Tongue (tissue), 2 donors: Measurements from ENCODE around the gene ZHX3. TPM values are rescaled to one million over a fixed set of nuclear protein-coding genes. Genes with fewer than 3 reads are reported as not detected.

Experiments used
- DNase-seq: peaks from one replicate; pipeline ENCODE4 v3.0.0-alpha.2; 2015
- total RNA-seq: library from RNA; depleted of rRNA; stranded (reverse); fragments of >200 nt; gene quantifications from one replicate; pipeline ENCODE4 v1.2.3, GENCODE V29; 2014

ZHX3 gene
- total RNA-seq, 1 donor from 2014 or later = 18.1 TPM

GRCh38 chr20:41170386-41171105, 147.0 kb downstream of the ZHX3 start:
- no peak for DNase-seq

DNA sequence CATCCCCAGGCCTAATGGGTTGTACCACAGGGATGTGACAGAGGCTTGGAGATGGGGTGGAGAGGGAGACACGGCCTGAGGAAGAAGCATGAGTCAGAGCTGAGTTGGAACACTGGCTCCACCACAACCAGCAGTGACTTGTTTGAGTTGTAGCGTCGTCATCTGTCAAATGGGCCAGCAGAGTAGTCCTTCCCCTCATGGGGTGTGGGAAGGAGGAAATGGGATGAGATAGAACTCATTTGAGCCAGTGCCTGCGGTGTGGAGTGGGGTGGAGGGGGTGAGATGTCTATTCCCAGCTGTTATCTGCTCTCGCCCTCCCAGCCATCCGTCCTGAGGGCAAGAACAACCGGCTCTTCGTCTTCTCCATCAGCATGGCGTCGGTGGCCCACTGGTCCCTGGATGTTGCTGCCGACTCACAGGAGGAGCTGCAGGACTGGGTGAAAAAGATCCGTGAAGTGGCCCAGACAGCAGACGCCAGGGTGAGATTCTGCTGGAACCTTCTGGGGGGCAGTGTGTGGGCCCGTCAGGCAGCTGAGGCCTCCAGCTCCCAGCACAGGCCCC, 147.7 kb downstream of the ZHX3 start:
- DNase-seq = no peak

DNA sequence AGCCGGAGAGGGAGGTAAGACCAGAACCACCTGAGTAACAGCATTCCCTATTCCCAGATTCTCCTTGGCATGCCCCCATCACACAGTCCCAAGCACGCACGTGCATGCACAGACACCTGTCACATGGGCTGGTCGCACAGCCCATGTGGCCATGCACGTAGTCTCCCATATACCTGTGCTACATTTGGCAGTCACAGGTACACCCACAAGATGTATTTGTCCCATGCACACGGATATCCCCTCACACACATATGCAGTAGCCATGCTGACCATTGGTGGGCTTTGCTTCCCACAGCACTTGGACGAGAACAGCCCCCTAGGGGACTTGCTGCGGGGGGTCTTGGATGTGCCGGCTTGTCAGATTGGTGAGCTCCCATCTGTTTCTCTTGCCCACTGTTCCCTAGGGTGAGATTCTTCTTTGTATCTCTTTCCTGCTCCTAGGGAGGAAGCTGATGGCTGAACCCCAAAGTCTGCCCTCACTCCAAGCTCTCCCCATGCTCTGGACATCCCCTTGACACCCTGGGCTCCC, 148.3 kb downstream of the ZHX3 start:
- DNase-seq = no peak

DNA sequence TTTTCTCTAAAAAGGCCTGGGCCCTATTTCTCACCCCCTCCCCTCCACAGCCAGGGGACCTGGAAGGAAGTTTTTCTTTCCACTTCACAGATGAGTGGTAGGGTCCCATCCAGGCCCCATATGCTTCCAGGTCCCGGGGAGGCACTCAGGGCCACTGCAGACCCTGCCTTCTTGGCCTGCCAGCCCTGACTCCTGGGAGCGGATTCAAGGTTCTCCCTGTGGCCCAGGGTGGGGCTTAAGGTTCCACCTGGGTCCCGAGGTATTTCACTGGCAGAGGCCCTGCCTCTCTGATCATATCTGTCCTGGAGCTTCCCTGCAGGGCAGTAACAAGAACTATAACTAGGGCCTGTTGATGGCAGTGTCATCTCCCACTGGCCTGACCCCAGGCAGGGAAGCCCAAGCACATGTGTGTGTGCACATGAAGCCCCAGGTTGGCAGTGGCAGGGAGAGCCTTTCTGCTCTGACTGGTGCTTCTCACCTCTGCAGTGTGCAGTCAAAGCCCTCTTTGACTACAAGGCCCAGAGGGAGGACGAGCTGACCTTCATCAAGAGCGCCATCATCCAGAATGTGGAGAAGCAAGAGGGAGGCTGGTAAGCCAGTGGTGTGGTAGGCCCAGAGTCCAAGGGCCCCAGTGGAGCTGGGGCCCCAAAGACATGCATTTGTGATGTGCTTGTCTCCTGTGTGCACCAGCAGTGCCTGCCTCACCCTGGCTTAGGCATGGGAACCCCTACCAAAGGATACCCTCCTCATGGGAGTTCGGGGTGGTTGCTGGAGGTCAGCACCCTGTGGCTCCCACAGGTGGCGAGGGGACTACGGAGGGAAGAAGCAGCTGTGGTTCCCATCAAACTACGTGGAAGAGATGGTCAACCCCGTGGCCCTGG, 149.0 kb downstream of the ZHX3 start:
- no peak for DNase-seq

DNA sequence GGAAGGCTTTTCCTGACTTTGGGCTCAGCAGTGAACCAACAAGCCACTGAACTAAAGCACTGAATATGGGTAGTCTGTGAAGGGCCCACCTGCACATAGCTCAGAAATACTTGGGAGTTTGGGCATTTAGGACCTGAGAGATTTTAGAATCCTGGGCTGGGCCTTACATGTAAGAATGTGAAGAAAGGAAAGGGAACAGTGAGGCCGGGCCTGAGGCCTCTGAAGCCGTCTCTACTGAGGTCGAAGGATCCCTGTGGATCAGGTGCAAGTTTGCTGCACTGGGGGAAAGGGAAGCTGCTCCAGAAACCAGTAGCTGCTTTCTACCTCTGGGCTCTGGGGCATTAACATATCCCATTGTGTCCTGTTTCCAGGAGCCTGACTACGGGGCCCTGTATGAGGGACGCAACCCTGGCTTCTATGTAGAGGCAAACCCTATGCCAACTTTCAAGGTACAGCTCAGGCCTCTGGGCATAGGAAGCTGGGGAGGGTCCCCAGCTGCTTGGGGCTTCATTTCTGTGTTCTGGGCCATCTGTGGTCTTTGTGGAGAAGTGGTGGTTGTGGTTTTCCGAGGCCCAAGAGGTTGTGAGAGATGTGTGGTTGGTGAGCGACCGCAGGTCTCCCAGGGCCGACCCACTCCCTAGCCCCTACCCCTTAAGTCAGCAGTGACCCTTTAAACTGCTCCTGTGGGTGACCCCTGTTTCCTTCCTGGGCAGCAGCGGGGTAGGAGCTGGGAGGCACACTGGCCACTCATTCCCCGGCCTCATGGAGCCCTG, 149.9 kb downstream of the ZHX3 start:
- no peak for DNase-seq

DNA sequence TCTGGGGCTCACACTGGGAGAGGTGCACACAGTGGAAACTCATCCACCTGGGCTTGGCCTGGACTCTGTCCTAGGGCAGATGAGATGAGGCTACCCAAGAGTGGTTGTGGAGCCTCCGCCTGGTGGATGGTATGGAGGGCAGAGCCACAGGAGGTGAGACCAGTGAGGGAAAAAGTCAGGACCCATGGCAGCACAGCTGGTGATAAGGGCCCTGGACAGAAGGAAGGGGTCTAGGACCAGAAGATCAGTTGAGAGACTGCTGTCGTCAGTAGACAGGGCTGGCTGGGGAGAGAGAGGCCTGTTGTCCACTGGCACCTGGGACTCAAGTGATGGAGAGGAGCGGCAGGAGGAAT, 150.4 kb downstream of the ZHX3 start:
- no peak for DNase-seq

DNA sequence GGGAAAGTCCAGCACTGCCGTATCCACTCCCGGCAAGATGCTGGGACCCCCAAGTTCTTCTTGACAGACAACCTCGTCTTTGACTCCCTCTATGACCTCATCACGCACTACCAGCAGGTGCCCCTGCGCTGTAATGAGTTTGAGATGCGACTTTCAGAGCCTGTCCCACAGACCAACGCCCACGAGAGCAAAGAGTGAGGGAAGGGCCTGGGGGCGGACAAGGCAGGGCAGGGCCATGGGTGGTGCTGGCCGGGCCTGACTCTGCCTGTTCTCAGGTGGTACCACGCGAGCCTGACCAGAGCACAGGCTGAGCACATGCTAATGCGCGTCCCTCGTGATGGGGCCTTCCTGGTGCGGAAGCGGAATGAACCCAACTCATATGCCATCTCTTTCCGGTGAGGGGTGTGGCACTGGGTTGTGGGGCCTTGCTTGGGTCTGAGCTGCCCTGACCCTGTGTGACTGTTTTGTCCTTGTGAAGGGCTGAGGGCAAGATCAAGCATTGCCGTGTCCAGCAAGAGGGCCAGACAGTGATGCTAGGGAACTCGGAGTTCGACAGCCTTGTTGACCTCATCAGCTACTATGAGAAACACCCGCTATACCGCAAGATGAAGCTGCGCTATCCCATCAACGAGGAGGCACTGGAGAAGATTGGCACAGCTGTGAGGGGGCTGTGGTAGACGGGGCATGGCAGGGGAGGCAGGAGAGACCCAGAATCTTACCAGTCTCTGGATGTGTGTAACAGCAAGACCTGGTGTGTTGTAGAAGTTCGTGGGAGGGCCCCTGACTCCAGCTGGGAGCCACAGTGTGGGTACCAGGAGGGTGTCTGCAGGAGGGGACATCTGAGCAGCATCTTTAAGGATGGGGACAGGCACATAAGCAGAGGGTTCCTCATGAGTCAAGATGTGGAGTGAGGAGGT, 151.1 kb downstream of the ZHX3 start:
- no peak for DNase-seq

- DNase-seq = no peak
Measured at GRCh38 chr20:41165001-41165882, 152.3 kb downstream of the ZHX3 start.

DNA sequence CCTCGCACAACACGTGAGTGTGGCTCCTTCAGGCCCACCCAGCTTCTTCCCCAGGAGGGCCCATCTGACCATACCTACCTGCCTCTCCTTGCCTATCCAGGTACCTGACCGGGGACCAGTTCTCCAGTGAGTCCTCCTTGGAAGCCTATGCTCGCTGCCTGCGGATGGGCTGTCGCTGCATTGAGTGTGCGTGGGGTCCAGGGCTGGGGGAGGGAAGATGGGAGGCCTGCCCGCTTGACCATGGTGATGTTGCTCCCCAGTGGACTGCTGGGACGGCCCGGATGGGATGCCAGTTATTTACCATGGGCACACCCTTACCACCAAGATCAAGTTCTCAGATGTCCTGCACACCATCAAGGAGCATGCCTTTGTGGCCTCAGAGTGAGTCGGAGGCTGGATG, 153.7 kb downstream of the ZHX3 start:
- DNase-seq = no peak

DNA sequence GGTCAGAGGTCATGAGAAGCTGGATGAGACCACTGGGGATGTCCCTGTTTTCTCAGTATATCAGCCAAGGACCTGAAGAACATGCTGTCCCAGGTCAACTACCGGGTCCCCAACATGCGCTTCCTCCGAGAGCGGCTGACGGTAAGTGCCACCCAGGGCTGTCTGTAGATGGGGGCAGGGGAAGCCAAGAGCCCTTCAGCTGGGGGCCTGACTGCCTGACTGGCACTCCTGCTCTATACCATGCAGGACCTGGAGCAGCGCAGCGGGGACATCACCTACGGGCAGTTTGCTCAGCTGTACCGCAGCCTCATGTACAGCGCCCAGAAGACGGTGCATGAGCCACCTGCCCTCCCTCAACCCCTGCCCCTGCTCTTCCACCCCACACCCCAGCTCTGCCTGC, 155.1 kb downstream of the ZHX3 start:
- DNase-seq = no peak

DNA sequence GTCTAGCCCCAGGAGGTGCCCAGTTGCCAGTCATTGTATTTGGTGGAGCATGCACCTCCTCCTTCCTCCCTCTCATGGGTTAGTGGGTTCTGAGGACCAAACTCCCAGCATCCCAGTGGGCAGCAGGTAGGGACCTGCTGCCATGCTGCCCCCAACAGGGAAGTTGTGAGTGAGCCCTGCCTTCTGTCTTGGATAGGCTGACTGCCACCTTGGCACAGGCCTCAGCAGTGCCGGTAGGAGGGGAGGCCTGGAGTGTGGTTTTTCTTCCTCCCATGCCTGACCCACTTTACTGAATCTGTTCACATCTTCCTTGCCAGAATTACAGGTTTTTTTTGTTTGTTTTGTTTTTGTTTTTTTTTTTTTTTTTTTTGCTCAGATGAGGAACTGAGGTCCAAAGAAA, 155.6 kb downstream of the ZHX3 start:
- no peak for DNase-seq

DNA sequence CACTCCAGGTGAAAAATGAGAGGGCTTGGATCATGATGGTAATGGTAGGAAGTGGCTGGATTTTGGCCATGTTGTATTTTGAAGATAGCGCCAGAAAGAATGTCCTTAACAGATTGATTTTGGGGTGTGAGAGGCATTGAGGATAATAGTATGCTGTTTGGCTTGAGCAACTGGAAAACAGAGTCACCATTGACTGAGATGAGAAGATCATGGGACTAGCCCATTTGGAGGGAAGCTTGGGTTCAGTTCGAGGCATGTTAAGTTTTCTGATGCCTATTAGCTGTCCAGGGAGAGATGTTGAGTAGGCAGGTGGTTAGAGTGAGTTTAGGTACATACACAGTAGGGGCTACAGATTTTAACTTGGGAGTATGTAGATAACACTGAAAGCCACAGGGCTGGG, 156.8 kb downstream of the ZHX3 start:
- DNase-seq = no peak

DNA sequence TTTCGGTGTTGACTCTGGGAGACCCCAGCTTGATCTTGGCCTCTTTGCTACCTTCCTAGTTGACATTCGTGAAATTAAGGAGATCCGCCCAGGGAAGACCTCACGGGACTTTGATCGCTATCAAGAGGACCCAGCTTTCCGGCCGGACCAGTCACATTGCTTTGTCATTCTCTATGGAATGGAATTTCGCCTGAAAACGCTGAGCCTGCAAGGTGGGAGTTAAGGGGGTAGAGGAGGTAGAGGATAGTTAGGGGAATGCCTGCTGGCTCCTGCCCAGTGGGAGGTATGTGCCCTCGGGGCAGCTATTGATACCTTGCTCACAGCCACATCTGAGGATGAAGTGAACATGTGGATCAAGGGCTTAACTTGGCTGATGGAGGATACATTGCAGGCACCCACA, 158.0 kb downstream of the ZHX3 start:
- DNase-seq = no peak

GRCh38 chr20:41158082-41158625, 159.4 kb downstream of the ZHX3 start:
- DNase-seq = no peak

- DNase-seq = peak; percentile 57
Measured at GRCh38 chr20:41155261-41155660, 162.3 kb downstream of the ZHX3 start.

- no peak for DNase-seq
Measured at GRCh38 chr20:41154436-41155176, 162.9 kb downstream of the ZHX3 start.

- no peak for DNase-seq
Measured at GRCh38 chr20:41152108-41152757, 165.3 kb downstream of the ZHX3 start.

- no peak for DNase-seq
Measured at GRCh38 chr20:41151134-41151869, 166.2 kb downstream of the ZHX3 start.
